Gastroesophageal sphincter (tissue), 4 donors: ENCODE data around the gene MAML3. TPM values are rescaled to one million over a fixed set of nuclear protein-coding genes. Genes with fewer than 3 reads are reported as not detected.

Experiments
- ATAC-seq: fragments of 150-250 bp; one replicate; pipeline ENCODE4 v1.9.1; 2016; ENCODE audit warnings: mild to moderate bottlenecking, moderate library complexity
- H3K27ac ChIP-seq, 4 donors: fragments of 200-600 bp; sonication (generic) in 3 of 4; 1 replicate in 3 of 4; 2 replicates in 1 of 4; pipeline ENCODE4 v1.5.1; 2016 to 2019
- H3K27me3 ChIP-seq: fragments of 200-600 bp; sonication (generic); one replicate; pipeline ENCODE4 v1.5.1; 2019
- H3K36me3 ChIP-seq, 2 donors: fragments of 200-600 bp; sonication (generic); one replicate each; pipeline ENCODE4 v1.5.1; 2019; ENCODE audit warnings: control low read depth in 1 of 2
- H3K4me1 ChIP-seq, 3 donors: fragments of 200-600 bp; sonication (generic); 1 replicate in 2 of 3; 2 replicates in 1 of 3; pipeline ENCODE4 v1.5.1; 2016 to 2019; ENCODE audit warnings: control low read depth in 2 of 3
- H3K4me3 ChIP-seq, 2 donors: fragments of 200-600 bp; sonication (generic); one replicate each; pipeline ENCODE4 v1.5.1; 2019; ENCODE audit warnings: mild to moderate bottlenecking in 1 of 2, moderate library complexity in 1 of 2
- H3K9me3 ChIP-seq, 3 donors: fragments of 200-600 bp; sonication (generic); one replicate each; pipeline ENCODE4 v1.5.1; 2017 to 2019; ENCODE audit warnings: control low read depth in 2 of 3
- EP300 ChIP-seq: sonication (generic); formaldehyde crosslinking; IDR thresholded peaks from one replicate; pipeline ENCODE4 v1.6.1; 2017; ENCODE audit warnings: antibody characterized with exemption, mild to moderate bottlenecking
- POLR2A ChIP-seq, 2 donors: fragments of 450-650 bp; IDR thresholded peaks; one replicate each; pipeline ENCODE4 v1.6.1; 2017; ENCODE audit warnings: antibody characterized with exemption in 2 of 2, mild to moderate bottlenecking in 2 of 2, moderate library complexity in 1 of 2
- POLR2AphosphoS5 ChIP-seq: sonication (generic); formaldehyde crosslinking; IDR thresholded peaks from one replicate; pipeline ENCODE4 v1.6.1; 2017; ENCODE audit warnings: antibody characterized with exemption
- WGBS, 2 donors: methylation state at CpG; one replicate each; pipeline ENCODE4 v1.1.5; 2018; ENCODE audit warnings: low coverage in 1 of 2; 5-methylcytosine and 5-hydroxymethylcytosine counted together
- total RNA-seq, 4 donors: library from RNA; depleted of rRNA; stranded (reverse); fragments of >200 nt; gene quantifications; one replicate each; pipeline ENCODE4 v1.1.0, GENCODE V29; 2016
- TF ChIP-seq, protein P1 (sequence below), 4 experiments: fragments of 200-600 bp in 2 of 4; fragments of 450-650 bp in 2 of 4; sonication (generic) in 1 of 4; IDR thresholded peaks; one replicate each; pipeline ENCODE4 v1.5.1; 2017 to 2019; ENCODE audit warnings: antibody characterized with exemption in 4 of 4, mild to moderate bottlenecking in 2 of 4, moderate library complexity in 2 of 4

MAML3 gene
- total RNA-seq, 4 donors from 2014 or later = 5.3 to 10.6 (median 9.3) TPM

DNA sequence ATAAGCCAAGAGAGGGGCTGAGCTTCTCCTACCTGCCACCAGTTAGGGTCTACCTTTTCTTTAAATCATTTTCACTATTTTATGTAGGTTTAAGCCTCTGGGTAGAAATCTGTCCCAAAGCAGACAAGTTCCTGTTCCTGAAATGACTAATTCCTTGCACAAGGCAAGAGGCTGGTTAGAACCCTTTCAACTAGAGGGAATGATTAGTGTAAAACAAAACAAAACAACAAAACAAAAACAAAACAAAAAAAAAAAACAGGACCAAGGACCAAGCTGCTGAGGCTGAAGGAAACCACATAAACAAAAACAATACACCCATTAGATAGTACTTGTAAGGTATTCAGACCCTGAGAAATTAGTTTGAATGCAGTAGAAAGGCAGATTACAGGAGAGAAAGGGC is 62.7 kb downstream of the MAML3 start:
- no peaks in the 10 kb centered on the region for H3K9me3 ChIP-seq
- TF ChIP-seq POLR2AphosphoS5 (no peak), POLR2A (IDR thresholded peaks at IDR 0.05) (no peak), EP300 (no peak)
- TF ChIP-seq, protein P1, sequence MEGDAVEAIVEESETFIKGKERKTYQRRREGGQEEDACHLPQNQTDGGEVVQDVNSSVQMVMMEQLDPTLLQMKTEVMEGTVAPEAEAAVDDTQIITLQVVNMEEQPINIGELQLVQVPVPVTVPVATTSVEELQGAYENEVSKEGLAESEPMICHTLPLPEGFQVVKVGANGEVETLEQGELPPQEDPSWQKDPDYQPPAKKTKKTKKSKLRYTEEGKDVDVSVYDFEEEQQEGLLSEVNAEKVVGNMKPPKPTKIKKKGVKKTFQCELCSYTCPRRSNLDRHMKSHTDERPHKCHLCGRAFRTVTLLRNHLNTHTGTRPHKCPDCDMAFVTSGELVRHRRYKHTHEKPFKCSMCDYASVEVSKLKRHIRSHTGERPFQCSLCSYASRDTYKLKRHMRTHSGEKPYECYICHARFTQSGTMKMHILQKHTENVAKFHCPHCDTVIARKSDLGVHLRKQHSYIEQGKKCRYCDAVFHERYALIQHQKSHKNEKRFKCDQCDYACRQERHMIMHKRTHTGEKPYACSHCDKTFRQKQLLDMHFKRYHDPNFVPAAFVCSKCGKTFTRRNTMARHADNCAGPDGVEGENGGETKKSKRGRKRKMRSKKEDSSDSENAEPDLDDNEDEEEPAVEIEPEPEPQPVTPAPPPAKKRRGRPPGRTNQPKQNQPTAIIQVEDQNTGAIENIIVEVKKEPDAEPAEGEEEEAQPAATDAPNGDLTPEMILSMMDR (IDR thresholded peaks at IDR 0.05) = no peak
- no peaks in the 10 kb centered on the region for H3K36me3 ChIP-seq
- H3K4me1 ChIP-seq = peaks cover 0 to 47% (median 0%) of the 10 kb centered on the region in 3 donors
- no peaks in the 10 kb centered on the region for H3K27me3 ChIP-seq
- no peak for ATAC-seq
- no peak overlapping the region for H3K27ac ChIP-seq
- no peak overlapping the region for H3K4me3 ChIP-seq

DNA sequence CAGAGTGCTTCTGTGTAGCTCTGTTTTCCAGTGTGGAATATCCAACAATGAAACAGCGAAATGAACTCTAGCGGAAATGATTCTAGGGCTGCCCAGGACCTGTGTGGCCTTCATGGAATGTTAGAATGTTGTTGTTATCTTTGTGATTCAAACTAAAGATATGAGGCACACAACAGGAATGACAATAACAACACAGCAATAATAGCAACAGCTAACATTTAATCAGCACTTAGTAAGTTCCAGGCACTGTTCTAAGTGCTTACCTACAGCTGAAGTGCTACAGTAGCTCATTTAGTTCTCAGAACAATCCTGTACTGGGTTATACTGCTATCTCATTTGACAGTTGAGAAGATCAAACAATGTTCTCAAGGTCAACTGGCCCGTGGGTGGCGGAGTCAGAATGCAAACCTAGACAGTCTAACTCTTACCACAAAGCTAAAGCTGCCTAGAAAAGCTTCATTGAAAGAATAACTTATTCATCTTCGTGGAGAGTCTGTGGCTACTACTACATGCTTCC is 63.7 kb downstream of the MAML3 start:
- no peaks in the 10 kb centered on the region for H3K27me3 ChIP-seq
- no peaks in the 10 kb centered on the region for H3K9me3 ChIP-seq
- H3K36me3 ChIP-seq = no peaks in the 10 kb centered on the region
- WGBS, 2 donors = 51 to 53% methylated on average over 5 of the region's 5 CpGs
- TF ChIP-seq EP300 (no peak), POLR2A (IDR thresholded peaks at IDR 0.05) (no peak), POLR2AphosphoS5 (no peak)
- TF ChIP-seq, protein P1 (IDR thresholded peaks at IDR 0.05) = no peak
- peaks cover 0 to 42% (median 0%) of the 10 kb centered on the region in 3 donors for H3K4me1 ChIP-seq
- H3K4me3 ChIP-seq = no peak overlapping the region
- no peak for ATAC-seq
- no peak overlapping the region for H3K27ac ChIP-seq

DNA sequence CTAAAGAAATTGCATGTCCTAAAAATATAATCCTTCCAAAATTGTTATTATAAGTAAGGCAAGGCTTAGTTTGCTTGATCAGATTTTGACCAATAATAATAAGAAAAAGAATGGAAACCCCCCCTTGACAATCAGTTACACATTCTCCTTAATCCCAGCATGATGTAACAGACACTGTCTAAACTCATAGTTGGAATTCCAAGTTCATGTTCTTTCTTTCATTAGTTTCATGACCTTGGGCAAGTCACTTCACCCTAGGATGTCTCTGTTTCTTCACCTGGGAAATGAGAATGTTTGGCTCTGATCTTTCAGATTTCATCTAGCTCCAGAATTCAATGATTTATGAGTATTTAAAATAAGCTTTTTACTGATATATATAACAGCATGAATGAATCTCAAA is 64.8 kb downstream of the MAML3 start:
- H3K36me3 ChIP-seq = no peaks in the 10 kb centered on the region
- no peak for ATAC-seq
- no peak overlapping the region for H3K4me3 ChIP-seq
- no peaks in the 10 kb centered on the region for H3K9me3 ChIP-seq
- H3K27me3 ChIP-seq = no peaks in the 10 kb centered on the region
- H3K4me1 ChIP-seq = peaks cover 0 to 42% (median 4%) of the 10 kb centered on the region in 3 donors
- TF ChIP-seq EP300 = no peak
- no peak for TF ChIP-seq POLR2AphosphoS5
- TF ChIP-seq, protein P1 (IDR thresholded peaks at IDR 0.05) = no peak
- no peak for TF ChIP-seq POLR2A (IDR thresholded peaks at IDR 0.05)
- no peak overlapping the region for H3K27ac ChIP-seq

DNA sequence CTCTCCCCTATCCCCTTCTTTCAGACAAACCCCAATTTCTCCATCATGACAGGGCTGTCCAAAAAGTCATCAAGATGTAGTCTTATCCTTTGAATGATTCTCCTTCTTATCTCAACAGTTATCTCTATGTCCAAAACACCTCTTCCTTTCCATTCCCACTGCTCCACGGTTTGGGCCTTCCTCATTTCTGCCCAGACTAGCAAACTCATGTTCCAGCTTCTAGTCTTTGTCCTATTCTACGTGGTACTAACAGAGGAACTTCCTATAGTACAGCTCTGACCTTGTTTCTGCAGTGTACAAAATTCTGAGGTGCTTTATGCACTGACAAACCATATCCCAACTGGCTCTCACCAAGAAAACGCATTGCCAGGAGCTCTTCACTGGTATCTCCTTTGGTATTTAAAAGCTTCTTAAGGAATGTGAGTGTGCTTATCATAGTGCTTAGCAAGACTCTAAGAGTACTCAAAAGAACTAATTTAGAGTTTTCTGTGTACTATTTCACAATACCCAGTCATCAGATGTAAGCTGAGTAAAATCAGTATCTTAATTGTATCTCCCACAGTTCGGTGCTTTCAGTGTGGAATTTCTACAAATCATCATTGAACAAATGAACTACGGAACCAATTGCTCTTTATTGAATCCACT is 65.5 kb downstream of the MAML3 start:
- Histone ChIP-seq H3K27ac (no peak overlapping the region), H3K4me3 (no peak overlapping the region), H3K27me3 (no peaks in the 10 kb centered on the region), H3K36me3 (no peaks in the 10 kb centered on the region), H3K9me3 (no peaks in the 10 kb centered on the region), H3K4me1 (peaks cover 0 to 42% (median 6%) of the 10 kb centered on the region in 3 donors)
- TF ChIP-seq POLR2A (IDR thresholded peaks at IDR 0.05) = no peak
- TF ChIP-seq EP300 = no peak
- no peak for ATAC-seq
- WGBS, 2 donors = 80 to 81% methylated on average over 5 of the region's 5 CpGs

DNA sequence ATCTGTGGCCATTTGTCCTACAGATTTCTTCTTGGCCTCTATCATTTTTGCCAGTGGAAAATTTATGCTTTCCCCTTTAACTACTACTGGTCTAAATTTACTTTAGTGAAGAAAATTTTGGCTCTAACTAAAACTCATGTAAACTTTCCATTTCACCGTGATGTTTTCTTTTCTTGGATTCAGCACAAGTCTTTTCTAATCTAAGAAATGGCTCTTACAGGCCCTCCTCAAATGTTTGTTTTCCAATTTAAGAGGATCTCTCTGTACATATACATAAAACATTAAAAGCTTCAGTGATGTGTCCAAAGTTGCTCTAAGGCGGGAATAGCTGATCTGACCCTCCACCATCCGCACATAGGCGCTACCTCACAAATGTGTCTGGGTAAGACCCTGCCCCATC is 68.1 kb downstream of the MAML3 start:
- H3K4me1 ChIP-seq = peaks cover 0 to 46% (median 9%) of the 10 kb centered on the region in 3 donors
- WGBS, 2 donors = 40 to 73% methylated on average over 4 of the region's 4 CpGs
- TF ChIP-seq, protein P1 (IDR thresholded peaks at IDR 0.05) = no peak
- TF ChIP-seq EP300 = no peak
- no peak for TF ChIP-seq POLR2AphosphoS5
- TF ChIP-seq POLR2A (IDR thresholded peaks at IDR 0.05) = no peak
- H3K4me3 ChIP-seq = no peak overlapping the region
- H3K9me3 ChIP-seq = no peaks in the 10 kb centered on the region
- peak overlapping the region; percentile 55 to 72 (median 67) for H3K27ac ChIP-seq
- ATAC-seq = no peak
- H3K36me3 ChIP-seq = no peaks in the 10 kb centered on the region
- no peaks in the 10 kb centered on the region for H3K27me3 ChIP-seq
